Ureter (tissue), 1 donor: ENCODE measurements around the gene C17orf50. TPM values are rescaled to one million over a fixed set of nuclear protein-coding genes. Genes with fewer than 3 reads are reported as not detected.
A peak's percentile ranks its signal among the peaks of the same experiment; 100 is the strongest.

ENCODE experiments used
- DNase-seq: peaks from one replicate; pipeline ENCODE4 v3.0.0-alpha.2; 2020; ENCODE audit warnings: low spot score
- total RNA-seq: library from RNA; stranded (reverse); gene quantifications from one replicate; pipeline ENCODE4 v1.2.4, GENCODE V29; 2023
- donor health status: DM: yes; HTN: yes; CAD: no.

Gene C17orf50
- total RNA-seq, 1 donor from 2014 or later, result not detected

- no peak for DNase-seq
These were observed 7.5 kb upstream of the C17orf50 start, which contains the start of gene GAS2L2 for GRCh38 chr17:35752945-35753764. GAS2L2 (minus strand) TSS chr17:35753239; CDS start chr17:35752850, 389 bp downstream.

GRCh38 chr17:35757243-35757642 is 3.4 kb upstream of the C17orf50 start:
- DNase-seq, result no peak

GRCh38 chr17:35761601-35762000 is 914 bp downstream of the C17orf50 start:
- no peak for DNase-seq

- no peak for DNase-seq
These were observed 3.1 kb downstream of the C17orf50 start for GRCh38 chr17:35763767-35764122.

GRCh38 chr17:35764123-35764991 is 3.7 kb downstream of the C17orf50 start:
- peak; percentile 87 for DNase-seq

GRCh38 chr17:35765086-35765710 is 4.5 kb downstream of the C17orf50 start:
- DNase-seq, result no peak

GRCh38 chr17:35765756-35766488 is 5.2 kb downstream of the C17orf50 start:
- DNase-seq, result no peak

- DNase-seq, result no peak
These were observed 5.8 kb downstream of the C17orf50 start for GRCh38 chr17:35766489-35766877.

- no peak for DNase-seq
These were observed 6.3 kb downstream of the C17orf50 start for GRCh38 chr17:35766903-35767510.

GRCh38 chr17:35768797-35769196 is 8.1 kb downstream of the C17orf50 start:
- DNase-seq, result no peak

GRCh38 chr17:35769895-35770486 is 9.3 kb downstream of the C17orf50 start:
- DNase-seq, result no peak

GRCh38 chr17:35773129-35773528 is 12.4 kb downstream of the C17orf50 start:
- no peak for DNase-seq

GRCh38 chr17:35773679-35774425 is 13.2 kb downstream of the C17orf50 start:
- DNase-seq, result no peak

GRCh38 chr17:35774499-35774898 is 13.8 kb downstream of the C17orf50 start:
- peak; percentile 84 for DNase-seq

GRCh38 chr17:35775039-35775438 is 14.4 kb downstream of the C17orf50 start:
- DNase-seq, result no peak

GRCh38 chr17:35775583-35775982 is 14.9 kb downstream of the C17orf50 start:
- DNase-seq, result no peak

- DNase-seq, result no peak
These were observed 18.0 kb downstream of the C17orf50 start for GRCh38 chr17:35778641-35779196.

- no peak for DNase-seq
These were observed 20.3 kb downstream of the C17orf50 start for GRCh38 chr17:35780950-35781349.

GRCh38 chr17:35784895-35785294 is 24.2 kb downstream of the C17orf50 start:
- DNase-seq, result peak; percentile 72
